HEK293 (cell line): Measurements from ENCODE around the gene CSAD.

Experiments
- PATZ1 ChIP-seq: fragments of 450-650 bp; formaldehyde crosslinking; IDR thresholded peaks from 2 replicates; pipeline ENCODE4 v1.5.1; 2016; ENCODE audit warnings: missing biosample characterization, missing genetic modification characterization
- ZNF10 ChIP-seq: fragments of 450-650 bp; formaldehyde crosslinking; IDR thresholded peaks from 2 replicates; pipeline ENCODE4 v1.5.1; 2017; ENCODE audit warnings: missing biosample characterization, missing genetic modification characterization
- ZNF701 ChIP-seq: fragments of 450-650 bp; formaldehyde crosslinking; IDR thresholded peaks from 2 replicates; pipeline ENCODE4 v1.5.1; 2016; ENCODE audit warnings: missing biosample characterization, missing genetic modification characterization

GRCh38 chr12:53191885-53192530 is 11.3 kb upstream of the CSAD start:
- TF ChIP-seq ZNF701 (tag by site-specific recombination) (no peak), PATZ1 (tag by site-specific recombination) (no peak), ZNF10 (no peak)
